Activated CD8-positive, alpha-beta memory T cell treated with anti-CD3 and anti-CD28 coated beads, Interleukin-2, amount 50 U/mL, for 24 hours (primary cell): Measurements from ENCODE around the gene IRGC.

Experiments
- DNase-seq: peaks from one replicate; pipeline ENCODE4 v3.0.0-alpha.2; 2020; ENCODE audit errors: extremely low read depth

Gene IRGC

DNA sequence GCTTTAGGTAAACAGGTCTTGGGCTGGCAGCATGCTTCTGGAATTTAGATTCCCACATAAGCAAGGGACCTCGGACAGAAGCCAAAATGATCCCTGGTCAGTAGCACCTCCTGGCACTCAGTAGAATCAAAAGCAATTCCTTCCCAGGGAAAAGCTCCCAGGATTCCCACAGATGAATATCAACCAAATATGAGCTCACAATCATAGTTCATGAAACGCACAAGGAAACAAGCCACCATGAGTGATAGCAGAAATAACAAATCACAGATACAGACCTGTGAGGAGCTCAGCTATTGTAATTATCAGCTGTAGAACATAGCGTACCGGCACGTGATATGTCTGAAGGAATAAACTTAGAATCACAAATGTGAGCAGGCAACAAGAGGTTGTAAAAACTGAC is 24.1 kb upstream of the IRGC start:
- DNase-seq = no peak

DNA sequence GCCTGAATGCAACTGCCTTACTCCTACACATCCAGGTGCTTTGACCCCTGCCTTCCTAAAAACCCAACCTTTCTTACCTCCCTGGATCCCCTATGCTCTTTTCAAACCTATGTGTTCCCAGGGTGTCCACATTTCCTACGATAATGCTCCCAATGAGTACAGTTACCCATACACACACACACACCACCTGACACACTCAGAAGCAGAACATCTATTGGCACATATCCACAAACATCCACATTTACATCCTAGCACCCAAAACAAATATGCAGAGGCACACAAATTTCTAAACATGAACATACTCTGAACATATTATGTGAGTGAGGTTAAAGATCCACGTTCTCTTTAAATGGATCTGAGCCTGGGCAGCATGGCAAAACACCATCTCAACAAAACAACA is 23.5 kb upstream of the IRGC start:
- no peak for DNase-seq

DNA sequence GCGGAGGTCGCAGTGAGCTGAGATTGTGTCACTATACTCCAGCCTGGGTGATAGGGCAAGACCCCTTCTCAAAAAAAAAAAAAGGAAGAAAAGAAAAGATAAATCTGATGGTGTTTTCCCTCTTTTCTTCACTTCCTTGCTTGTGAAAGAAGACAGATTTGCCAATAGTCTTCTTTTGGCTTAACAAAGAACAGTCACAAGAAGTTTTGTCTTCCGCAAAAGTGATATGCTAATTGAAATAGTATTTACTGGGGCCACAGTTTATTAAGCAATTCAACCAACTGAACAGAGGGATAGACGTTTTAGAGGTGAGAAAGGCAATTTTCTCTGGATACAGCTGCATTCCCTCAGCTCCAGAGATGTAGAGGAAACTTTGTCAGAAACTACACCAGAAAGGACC is 23.0 kb upstream of the IRGC start:
- no peak for DNase-seq

DNA sequence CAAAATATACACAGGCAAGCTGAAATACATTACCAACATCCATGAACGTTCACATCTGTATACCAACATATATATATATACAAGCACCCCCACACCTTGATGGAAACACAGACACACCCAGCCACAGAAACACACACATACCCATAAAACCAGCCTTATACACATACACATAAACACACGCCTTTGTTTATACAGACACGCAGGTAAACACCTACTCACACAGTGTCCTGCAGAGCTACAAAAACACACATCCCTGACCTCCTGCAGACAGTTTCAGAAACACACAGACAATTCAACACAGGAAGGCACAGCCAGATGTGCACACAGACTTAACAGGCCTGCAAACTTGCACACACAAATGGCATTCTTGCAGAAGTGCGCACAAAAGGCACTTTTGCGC is 21.3 kb upstream of the IRGC start:
- DNase-seq = no peak

DNA sequence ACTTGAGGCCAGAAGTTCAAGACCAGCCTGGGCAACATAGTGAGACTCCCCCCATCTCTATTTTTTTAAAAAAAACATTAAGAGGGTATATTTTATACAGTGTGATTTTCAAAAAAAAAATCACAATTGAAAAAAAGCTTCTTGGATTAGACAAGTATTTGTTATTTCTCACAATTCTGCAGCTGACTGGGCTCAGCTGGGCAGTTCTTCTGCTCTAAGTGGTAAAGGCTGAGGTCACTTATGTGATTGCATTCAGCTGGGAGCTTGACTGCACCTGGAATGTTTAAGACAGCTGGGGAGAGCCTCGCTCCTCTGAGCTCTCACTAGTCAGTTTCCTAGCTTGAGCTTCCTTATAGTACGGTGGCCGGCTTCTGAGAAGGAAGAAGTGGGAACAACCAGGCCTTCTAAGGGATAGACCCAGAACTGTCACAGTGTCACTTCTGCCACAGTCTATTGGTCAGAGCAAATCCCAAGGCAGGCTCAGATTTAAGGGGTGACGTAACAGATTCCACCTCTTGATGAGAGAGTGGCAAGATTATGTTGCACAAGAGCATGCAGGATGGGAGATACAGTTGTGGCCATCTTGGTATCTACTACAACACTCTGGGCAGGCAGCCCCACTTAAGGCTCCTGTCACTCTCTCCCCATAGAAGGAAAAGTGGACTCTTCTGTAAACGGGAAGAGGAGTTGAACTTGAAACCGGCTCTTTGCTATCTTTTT is 19.7 kb upstream of the IRGC start:
- no peak for DNase-seq

DNA sequence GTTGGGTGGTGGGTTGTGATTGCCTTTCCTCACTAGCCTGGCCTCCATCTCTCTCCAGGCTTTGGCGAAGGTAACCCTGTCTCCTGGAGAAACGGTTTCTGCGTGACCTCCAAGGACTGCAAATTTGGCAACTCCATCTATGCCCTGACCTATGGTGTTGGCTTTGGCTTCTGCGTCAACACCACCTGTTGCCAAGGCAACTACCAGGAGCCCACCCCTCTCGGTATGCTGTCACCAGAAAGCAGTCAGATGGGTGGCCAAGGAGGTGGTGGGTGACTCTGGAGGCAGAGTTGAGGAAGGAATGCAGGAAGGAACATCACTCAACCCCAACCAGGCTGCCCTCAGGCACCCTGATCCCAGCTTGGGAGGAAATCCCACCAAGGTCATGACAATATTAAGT is 18.6 kb upstream of the IRGC start:
- DNase-seq = no peak

DNA sequence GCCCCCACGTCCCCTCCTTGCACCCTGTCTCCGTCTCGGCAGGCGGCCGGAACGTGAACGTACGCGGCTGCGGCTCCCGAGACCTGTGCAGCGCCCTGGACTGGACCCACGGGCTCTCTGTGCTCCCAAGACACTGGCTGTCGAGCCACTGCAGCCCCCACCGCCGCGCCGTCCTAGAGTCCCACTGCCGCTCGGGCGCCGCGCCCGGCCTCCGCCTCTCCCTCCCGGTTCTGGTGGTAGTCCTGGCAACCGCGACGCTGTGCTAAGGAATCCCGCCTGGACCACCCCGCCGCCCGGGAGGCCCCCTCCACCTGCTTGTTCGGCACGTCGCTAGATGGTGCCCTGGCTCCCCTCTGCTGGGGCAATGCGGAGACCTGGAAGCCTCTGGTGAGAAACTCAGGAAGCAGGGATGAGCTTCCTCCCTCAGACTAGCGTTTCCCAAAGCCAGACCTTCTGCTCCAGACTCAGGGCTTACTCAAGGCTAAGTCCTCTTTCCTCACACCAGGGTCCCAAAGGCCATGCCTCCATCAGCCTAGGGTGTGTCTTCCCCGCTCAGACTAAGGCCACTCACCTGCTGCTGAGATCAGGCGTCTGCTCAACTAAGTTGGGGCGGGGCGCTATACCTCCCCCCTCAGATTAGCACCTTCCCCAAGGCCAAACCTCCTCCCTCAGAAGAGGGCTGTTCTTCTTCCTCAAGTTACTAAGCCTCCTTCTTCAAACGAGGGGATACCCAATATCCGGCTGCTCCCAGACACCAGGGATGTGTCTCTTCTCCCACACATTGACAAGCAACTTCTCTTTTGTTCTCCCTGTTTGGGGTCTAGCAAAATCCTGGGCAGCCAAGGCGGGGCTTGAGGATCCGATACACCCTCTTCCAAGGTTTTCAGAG is 16.1 kb upstream of the IRGC start:
- no peak for DNase-seq

DNA sequence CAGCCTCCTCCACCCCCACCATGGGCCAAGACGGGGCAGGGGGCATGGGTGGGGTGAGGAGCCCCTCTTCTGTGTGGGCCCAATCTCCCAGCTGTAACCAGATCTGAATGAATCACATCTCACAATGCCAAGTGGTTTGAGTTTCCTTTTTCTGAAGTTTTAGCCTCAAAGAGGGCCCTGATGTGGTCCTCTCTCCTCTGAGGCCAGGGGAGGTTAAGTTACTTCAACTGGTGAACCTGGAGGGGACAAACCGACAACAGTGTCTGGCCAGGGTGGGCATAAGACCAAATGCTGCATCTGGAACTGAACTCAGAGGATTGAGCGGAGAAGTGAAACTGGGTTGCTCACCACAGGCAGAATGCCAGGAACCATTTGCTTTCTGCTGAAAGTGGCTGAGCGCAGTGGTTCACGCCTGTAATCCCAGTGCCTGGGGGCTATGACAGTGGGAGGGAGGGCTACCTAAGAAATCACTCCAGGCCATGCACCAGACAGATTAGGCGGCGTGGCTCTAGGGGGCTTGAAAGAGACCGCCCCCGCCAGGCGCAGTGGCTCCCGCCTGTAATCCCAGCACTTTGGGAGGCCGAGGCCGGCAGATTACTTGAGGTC is 15.4 kb upstream of the IRGC start:
- DNase-seq = no peak

DNA sequence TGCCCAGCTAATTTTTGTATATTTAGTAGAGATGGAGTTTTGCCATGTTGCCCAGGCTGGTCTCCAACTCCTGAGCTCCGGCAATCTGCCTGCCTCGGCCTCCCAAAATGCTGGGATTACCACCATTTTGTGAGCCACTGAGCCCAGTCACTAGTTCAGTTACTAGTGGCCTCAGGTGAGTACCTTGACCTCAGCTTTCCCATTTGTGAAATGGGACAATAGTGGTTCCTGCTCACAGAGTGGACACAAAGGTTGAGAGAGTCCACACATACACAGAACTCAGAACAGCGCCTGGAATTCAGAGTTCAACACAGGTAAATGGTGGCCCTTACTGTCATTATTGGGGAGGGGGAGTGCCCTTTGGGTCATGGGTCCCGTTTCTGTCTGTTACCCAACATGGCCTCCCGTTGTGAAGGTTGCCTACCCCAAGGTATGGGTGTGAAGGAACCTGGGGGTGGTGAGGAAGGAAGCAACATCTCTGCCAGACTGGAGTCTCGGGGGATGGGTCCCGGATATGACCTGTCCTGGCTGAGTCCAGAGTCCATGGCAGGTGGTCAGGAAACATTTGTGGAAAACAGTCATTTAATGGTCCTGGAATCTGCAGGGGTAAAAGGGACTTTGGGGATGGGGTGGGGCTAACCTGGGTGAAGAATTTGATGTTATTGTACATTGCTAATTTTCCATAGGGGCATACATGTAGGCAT is 11.7 kb upstream of the IRGC start:
- DNase-seq = no peak

DNA sequence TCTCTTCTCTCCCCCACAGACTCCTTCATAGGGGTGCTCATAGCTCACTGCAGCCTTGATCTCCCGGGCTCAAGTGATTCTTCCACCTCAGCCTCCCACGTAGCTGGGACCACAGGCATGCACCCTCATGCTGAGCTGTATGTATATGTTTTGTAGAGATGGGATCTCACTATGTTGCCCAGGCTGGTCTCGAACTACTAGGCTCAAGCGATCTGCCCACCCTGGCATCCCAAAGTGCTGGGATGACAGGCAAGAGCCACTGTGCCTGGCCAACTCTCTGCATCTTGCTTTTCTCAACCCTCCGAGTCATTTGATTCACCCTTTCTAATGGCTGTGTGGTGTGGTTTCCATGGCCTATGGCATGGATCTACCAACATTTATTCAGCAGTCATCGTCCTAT is 10.1 kb upstream of the IRGC start:
- no peak for DNase-seq

DNA sequence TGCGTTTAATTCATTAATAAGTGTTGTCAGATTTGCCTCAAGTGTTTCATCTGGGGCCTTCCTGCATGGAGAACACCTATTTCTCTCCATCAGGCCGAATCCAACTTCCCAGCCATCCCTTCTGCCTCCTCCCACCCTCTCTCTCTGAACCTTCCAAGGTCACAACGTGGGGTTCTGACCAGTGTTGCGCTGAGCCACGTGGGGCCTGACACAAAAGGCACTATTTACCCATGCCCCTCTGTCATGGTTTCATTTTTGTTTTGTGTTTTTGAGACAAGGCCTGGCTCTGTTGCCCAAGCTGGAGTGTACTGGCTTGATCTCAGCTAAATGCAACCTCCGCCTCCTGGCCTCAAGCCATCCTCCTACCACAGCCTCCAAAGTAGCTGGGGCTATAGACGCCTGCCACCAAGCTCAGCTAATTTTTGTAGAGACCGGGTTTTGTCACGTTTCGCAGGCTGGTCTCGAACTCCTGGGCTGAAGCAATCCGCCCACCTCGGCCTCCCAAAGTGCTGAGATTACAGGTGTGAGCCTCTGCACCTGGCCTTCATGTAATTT is 8.6 kb upstream of the IRGC start:
- DNase-seq = no peak

DNA sequence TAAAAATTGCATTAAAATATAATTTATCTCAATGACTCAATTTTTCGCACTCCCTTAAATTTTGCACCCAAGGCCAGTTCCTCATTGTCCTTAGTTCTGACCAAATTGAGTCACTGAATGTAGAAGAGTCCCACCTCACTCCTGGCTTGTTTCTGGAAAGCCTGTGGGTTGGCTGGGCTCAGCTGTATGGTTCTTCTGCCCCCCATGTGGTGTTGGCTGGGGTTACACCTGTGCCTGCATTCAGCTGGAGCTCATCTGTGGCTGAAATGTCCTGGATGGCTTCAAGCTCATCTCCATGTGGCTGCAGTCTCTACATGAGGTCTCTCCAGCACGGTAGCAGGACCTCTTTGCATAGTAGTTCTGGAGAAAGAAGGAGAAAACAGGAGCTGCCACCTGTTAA is 7.2 kb upstream of the IRGC start:
- no peak for DNase-seq

DNA sequence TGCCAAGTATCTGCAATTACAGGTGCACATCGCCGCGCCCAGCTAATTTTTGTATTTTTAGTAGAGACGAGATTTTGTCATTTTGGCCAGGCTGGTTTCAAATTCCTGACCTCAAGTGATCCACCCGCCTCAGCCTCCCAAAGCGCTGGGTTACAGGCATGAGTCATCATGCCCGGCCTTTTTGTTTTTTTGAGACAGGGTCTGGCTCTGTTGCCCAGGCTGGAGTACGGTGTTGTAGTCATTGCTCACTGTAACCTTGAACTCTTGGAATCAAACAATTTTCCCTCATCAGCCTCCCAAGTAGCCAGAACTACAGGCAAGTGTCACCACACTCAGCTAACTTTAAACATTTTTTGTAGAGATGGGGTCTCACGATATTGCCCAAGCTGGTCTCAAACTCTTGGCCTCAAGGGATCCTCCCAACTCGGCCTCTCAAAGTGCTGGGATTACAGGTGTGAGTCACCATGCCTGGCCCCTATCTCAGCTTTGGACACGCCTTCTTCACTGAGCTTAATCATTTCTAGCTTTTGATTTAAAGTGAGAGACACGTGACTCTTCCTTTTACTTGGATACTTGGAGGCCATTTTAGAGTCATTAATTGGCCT is 4.0 kb upstream of the IRGC start:
- DNase-seq = no peak

DNA sequence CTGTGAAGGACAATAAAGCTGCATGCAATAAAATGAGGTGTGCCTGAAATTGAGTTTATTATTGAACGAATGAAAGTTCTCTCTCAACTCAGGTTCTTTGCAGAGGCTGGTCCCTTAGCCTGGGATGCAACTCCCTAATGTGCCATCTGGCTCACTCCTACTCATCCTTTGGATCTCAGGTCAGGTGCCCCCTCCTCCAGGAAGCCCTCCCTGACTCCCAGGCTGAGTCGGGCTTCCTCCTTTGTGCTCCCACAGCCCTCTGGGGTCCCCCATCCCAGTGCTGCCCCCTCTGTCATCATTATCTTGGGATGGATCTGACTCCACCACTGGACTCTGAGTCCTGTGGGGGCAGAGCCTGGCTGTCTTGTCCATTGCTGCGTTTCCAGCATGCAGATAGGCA is 2.7 kb upstream of the IRGC start:
- DNase-seq = no peak

DNA sequence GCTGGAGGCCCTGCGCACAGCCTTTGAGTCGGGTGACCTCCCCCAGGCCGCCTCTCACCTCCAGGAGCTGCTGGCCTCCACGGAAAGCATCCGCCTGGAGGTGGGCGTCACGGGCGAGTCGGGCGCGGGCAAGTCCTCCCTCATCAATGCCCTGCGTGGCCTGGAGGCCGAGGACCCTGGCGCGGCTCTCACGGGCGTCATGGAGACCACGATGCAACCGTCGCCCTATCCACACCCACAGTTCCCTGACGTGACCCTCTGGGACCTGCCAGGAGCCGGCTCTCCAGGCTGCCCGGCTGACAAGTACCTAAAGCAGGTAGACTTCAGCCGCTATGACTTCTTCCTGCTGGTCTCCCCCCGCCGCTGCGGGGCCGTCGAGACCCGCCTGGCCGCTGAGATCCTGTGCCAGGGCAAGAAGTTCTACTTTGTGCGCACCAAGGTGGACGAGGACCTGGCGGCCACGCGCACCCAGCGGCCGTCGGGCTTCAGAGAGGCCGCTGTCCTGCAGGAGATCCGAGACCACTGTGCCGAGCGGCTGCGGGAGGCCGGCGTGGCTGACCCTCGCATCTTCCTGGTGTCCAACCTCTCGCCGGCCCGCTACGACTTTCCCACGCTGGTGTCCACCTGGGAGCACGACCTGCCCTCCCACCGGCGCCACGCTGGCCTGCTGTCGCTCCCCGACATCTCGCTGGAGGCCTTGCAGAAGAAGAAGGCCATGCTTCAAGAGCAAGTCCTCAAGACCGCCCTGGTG is 2.9 kb downstream of the IRGC start:
- DNase-seq = no peak

DNA sequence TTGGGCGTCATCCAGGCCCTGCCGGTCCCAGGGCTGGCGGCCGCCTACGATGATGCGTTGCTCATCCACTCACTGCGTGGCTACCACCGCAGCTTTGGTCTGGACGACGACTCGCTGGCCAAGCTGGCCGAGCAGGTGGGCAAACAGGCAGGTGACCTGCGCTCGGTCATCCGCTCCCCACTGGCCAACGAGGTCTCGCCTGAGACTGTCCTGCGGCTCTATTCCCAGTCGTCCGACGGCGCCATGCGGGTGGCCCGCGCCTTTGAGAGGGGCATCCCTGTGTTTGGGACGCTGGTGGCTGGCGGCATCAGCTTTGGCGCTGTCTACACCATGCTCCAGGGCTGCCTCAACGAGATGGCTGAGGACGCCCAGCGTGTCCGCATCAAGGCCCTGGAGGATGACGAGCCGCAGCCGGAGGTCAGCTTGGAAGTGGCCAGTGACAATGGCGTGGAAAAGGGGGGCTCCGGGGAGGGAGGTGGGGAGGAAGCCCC is 3.5 kb downstream of the IRGC start:
- DNase-seq = no peak

DNA sequence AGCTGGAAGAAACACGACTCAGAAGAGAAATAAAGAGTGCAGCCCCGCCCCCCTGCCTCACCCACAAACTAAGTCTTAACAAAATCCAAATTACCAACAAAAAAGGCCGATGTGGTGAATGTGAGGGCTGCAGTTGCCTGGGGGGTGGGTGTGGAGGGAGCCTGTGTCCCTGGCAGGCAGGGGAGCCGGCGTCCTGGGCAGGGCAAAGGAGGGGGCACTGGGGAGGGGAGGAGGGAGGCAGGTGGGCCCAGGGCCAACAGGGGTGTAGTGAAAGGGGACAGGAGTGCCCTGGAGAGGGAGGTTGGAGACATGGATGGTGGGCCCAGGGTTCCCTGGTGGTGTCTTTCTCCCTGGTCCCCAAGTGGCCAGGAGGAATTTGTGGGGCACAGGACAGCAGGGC is 4.0 kb downstream of the IRGC start:
- DNase-seq = no peak

DNA sequence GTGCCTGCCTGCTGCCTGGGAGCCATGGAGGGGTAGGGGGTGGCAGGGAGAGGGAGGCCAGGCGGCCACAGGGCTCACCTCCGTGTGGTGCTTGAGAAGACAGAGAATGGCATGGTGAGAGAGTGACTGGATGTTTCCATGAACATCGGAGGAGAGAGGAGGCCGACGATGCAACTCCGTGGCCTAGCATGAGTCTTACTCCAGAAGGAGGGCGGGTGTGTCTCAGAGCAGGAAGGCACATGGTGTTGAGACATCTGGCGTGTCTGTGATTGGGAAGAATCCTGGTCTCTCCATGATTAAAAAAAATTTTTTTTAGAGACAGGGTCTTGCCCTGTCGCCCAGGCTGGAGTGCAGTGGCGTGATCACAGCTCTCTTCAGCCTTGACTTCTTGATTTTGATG is 5.1 kb downstream of the IRGC start:
- DNase-seq = no peak

DNA sequence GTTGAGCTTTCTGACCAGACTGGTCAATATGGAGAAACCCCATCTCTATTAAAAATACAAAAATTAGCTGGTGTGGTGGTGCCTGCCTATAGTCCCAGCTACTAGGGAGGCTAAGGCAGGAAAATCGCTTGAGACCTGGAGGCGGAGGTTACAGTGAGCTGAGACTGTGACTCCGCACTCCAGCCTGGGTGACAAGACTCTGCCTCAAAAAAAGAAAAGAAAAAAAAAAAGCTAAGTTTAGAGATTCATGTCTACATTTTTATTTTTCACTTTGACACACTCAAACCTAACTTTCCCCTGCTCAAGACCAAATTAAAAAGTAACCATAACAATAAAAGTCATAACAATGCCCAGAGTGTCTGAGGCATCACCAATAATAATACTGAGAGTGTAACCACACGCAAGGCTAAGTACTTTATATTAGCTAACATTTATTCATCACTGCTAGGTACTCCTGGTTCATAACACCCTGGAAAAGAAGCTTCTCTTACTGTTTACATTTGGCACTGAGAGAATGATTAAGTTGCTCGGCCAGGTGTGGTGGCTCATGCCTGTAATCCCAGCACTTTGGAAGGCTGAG is 5.7 kb downstream of the IRGC start:
- no peak for DNase-seq

DNA sequence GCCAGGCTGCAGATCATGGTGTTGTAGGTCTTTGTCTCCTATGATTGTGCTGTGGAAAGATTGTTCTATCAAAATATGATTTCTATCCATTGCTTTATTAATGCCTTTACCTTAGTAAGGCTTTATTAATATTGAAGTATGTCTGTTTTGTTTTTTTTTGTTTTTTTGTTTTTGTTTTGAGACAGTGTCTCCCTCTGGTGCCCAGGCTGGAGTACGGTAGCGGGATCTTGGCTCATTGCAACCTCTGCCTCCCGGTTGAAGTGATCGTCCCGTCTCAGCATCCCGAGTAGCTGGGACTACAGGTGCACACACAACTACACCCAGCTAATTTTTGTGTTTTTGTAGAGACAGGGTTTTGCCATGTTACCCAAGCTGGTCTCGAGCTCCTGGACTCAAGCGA is 7.7 kb downstream of the IRGC start:
- no peak for DNase-seq
